RPMI7951 (cell line): ENCODE data around the gene ASB10. TPM values are rescaled to one million over a fixed set of nuclear protein-coding genes. Genes with fewer than 3 reads are reported as not detected.

Source experiments
- DNase-seq: peaks from one replicate; pipeline ENCODE4 v3.0.0-alpha.2; 2012; ENCODE audit warnings: low read depth
- total RNA-seq: library from RNA; depleted of rRNA; stranded (reverse); fragments of >200 nt; shearing (Covaris generic); gene quantifications from 2 replicates; pipeline ENCODE4 v1.2.3, GENCODE V29; 2014

The ASB10 gene
- total RNA-seq, 1 experiment from 2014 or later, result not detected

GRCh38 chr7:151210087-151210854 lies 23.2 kb upstream of the ASB10 start, which contains the start of gene H2BK1:
Gene H2BK1 (minus strand): TSS chr7:151210488. CDS start chr7:151210318, 170 bp downstream.
- DNase-seq, result no peak

DNA sequence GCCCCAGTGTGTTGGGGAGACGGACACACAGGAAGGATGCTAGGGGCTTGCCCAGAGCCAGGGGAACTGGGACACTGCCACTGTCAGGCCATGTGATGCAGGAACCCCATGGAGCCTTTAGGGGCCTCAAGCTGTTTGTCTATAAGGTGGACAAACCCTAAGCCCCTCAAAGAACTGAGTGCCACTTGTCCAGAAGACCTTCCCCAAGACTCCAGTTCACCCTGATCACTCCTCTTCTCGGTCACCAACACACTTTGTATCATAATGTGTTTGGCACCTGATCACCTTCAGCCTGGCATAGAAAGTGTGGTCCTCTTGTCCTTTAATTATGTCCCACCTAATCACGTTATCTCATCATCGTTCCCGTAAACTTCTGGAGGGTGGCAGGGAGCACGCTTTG lies 22.5 kb upstream of the ASB10 start:
- no peak for DNase-seq

DNA sequence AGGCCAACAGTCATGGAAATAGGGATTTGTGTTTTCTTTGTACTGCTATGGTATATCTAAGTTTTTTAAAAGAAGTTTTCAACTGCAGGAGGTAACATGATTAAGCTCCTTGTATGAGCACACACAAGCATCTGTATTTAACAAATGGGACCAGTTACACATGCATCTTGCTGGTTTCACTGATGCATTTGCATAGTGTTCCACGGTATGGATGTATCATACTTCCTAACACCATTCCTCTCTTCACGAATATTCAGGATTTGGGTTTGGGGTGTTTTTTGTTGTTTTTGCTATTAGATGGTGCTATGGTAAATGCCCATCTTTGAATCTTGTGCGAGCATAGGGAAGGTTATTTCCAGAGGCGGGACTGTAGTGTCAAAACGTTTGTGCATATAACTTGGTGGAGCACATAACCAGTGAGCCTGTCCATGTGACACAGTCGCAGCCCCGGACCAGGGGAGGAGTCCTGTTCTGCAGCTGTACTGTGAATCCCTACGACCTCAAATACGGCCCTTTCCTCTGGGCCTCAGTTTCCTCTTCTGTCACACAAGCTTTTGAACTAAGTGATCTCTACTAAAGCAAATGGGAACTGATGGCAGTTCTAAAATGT lies 21.3 kb upstream of the ASB10 start:
- DNase-seq, result no peak

DNA sequence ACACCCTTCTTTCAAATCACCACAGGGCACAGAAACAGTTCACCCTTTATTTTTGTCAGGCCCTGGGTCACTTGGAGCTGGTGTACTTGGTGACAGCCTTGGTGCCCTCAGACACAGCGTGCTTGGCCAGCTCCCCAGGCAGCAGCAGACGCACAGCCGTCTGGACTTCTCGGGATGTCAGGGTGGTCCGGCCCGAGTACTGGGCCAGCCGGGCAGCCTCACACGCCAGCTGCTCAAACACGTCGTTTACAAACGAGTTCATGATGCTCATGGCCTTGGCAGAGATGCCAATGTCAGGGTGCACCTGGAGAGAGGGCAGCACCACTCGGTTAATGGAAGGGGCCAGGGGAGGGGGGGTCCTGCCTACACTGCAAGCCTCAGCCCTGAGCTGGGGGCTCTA lies 20.8 kb upstream of the ASB10 start:
- DNase-seq, result no peak

DNA sequence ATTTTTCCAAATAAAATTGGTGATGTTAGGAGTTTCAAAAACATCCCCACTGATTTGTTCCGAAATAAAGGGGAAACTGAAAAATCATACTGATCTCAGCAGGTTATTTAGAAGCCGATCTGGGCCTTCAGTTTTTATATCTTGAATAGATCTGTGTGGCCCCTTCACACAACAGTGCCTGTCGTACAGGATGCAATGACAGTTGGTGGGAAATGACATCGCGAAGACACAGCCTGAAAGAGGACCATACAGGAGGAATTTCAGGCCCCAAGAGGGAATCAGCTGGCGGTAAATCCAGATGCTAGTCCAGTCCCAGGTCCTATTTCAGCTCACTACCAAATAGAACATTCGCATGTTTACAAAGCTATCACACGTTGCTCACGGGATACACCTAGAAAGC lies 20.3 kb upstream of the ASB10 start:
- DNase-seq, result no peak

- no peak for DNase-seq
These were observed 19.9 kb upstream of the ASB10 start for GRCh38 chr7:151206914-151207313.

DNA sequence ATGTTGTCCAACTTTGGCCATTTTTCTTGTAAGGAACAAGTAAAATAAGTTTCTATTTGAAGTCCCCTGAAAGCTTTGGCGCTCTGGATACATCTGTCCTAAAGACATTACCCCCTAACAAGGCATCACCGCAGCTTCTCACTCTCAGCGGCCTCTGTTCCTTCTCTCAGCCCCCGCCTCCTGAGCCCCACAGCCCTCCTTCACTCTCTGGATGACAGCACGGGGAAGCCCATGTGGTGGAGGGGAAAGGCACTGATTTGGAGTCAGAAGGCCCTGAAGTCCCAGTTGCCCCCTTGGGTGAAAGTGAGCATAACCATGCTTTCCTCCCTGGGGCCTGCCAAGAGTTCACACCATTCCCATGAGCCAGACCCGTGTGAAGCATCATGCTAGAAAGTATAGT lies 18.7 kb upstream of the ASB10 start:
- DNase-seq, result no peak

- no peak for DNase-seq
These were observed 17.5 kb upstream of the ASB10 start for GRCh38 chr7:151204383-151205032.

DNA sequence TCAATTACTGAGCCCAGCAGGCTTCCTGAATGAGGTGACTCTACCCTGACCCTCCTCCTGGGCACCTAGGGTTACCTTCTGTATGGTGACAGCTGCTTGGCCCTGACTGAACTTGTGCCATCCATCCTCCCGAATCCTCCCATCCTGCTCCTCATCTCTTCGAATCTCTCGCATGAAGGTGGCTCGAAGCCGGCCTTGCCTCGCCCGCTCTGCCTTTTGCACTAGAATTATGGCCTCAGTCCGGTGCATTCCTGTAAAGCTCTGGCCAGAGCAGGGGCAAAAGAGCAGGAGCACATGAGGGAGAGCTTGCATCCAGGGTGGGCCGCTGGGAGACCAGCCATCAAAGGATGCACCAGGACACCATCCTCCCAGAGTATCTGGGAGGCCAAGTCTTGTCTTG lies 15.8 kb upstream of the ASB10 start:
- DNase-seq, result no peak

GRCh38 chr7:151201751-151202150 lies 14.7 kb upstream of the ASB10 start:
- DNase-seq, result no peak

GRCh38 chr7:151201344-151201743 lies 14.3 kb upstream of the ASB10 start:
- no peak for DNase-seq

DNA sequence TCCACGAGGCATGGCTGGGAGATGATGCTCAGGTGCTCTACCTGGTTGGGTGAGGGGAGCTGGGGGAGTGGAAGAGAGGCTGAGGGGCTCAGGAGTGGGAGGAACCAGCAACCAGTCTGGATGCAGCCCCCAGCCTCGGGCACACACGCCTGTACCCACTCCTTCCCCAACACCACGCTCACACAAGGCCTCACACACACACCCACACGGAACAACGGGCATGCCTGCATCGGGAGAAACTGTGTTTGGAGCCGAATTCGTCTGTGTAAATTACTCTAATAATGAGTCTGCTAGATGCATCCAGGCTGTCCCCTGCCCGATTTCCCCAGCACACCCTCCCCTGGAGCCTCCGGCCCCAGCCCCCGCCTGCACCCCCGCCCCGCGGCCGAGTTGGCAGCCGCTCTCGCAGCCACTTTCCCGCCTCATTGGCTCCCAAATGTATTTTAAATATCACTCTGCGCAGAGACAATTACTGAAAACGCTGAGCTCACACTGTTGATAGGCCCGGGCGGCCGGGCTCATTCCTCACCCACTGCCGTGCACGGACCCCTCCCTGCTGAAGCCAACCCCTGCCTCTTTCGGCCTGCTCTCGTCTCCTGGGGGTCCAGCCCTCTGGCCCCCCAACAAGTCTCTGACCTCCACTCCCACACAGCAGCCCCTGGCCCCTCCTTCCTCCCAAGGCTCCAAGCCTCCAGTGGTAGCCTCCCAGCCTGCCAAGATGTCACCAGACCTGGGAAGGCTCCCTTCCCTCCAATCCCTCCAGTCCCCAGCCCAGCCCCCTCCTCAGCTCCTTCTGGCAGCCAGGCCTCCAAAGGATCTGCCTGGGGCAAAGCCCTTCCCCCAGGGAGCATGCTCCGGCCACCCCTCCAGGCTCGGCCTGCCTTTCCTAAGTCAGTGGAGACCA lies 12.1 kb upstream of the ASB10 start:
- DNase-seq, result no peak

DNA sequence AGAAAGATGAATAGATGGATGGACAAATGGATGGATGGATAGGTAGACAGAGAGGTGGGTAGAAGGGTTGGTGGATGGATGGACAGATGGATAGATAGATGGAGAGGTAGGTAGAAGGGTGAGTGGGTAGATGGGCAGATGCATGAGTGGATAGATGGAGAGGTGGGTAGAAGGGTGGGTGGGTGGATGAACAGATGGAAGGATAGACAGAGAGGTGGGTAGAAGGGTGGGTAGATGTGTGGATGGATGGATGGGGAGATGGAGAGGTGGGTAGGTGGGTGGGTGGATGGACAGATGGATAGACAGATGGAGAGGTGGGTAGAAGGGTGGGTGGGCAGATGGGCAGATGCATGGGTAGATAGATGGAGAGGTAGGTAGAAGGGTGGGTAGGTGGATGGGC lies 10.9 kb upstream of the ASB10 start:
- DNase-seq, result no peak

DNA sequence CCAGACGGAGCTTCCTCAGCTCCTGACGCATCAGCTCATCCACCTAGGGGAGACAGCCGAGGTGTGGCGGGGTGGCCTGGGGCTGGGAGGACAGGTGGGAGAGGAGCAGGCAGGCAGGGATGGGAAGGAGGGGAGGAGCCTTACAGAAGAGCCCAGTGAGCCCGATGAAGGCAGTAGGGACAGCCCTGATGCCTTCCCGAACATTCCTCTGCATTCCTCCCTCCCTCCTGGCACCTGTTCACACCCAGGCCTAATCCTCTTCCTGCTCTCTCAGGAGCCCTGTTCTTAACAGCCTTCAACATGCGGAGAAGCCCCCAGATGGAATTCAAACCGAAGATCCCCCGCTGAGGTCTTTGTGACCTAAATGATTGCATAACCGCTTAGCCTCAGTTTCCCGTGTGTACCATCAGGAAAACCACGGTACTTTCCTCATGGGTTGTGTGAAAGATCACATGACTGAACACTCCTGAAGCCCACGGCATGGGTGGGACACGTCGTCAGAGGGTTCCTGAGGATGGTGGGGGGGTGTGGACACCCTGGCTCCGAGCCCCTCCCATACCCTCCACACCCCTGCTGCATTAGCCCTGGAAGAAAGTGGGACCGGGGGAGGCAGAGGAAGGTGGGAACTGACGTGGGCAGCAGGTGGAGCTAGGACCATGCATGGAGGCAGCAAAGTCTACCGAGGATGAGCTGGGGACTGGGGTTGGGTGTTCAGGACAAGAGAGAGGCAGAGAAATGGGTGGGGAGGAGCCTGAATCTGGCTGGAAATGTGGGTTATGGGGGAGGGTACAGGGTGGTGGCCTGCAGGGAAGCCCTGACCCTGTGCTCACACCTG lies 8.8 kb upstream of the ASB10 start:
- DNase-seq, result no peak

DNA sequence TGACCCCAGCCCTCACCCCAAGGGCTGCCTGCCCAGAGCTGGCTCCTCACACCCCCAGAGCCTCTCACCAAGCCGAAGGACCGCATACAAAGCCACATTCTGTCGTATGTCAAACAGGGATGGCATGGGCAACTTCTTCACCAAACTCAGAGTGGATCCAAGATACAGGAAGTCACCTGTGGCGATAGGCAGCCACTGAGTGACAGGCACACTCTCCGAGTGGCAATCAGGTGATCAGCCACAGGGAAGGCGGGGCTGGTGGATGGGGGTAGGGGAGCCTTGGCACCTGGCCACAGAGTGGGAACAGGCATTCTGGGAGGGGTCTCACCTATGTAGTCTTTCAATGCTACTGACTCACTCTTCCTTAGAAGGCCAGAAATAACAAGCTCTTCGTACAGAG lies 7.1 kb upstream of the ASB10 start:
- no peak for DNase-seq

DNA sequence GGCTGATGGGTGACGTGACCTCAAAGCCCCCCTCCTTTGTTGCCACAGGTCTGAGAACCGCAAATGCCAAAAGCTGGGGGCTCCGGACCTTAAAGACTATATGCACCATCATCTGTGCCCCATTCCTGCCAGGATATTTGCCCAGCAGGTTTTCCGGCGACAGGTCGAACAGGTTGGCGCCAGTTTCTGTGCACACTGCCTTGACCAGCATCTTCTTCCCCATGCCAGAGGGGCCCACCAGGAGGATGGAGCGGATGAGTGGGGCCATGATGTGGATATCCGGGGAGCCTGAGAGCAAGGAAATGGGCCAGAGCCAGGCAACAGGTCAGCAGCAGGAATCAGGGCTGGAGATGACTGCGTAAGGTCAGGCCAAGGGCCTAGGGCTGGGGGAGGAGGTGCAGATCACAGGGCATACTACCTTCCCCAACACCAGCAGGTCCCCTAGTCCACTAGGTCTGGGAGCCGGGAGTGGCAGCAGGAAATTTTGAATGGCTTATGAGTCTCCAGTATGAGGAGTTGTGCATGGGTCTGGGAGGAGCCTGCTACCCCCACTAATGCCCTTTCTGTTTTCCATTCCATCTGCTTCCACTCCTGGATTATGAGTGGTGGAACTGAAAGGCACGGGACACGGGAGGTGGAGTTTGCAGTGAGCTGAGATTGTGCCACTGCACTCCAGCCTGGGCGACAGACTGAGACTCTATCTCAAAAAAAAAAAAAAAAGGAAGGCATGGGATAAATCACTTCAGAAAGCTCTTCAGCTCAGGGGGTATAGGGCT lies 6.3 kb upstream of the ASB10 start:
- DNase-seq, result no peak

DNA sequence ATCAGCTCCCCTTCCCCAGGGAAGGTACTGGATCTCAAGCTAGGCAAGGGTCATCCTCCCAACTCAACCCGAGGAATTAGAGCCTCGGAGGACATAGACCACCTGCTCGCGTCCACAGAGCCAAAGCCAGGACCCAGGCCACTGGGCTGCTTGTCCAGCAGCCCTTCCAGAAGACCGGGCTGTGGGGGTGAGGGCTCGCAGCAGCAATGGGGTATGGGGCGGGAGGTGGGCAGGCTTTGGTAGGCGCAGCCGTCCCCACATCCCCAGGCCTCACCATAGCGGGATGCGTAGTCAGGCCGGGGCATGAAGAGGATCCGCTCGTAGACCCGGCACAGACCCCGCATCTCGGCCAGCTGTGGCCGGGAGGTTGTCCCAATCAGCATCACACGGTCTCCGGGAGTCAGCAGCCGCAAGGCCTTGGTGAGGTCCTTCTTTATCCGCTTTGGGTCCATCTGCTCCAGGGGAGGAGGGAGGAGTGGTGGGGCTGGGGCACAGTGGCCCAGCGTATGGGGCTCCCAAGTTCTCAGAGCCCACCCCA lies 5.0 kb upstream of the ASB10 start:
- DNase-seq, result no peak

DNA sequence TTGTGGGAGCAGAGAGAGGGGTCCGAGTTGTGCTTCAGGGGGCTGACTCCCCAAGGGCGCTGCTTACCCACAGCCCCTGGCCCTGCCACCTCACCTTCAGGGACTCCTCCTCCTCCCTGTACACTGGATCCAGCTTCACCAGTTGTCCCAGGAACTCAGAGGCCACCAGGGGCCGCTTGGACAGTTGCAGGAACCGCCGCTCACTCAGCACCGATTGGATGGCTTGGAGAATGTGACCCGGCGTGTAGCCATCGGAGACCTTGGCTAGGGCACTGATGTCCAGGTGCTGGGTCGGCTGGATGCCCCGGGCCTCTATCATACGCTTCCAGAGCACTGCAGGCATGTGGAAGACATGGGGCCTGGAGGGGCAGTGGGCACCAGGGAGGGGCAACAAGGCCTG lies 4.5 kb upstream of the ASB10 start:
- no peak for DNase-seq

- no peak for DNase-seq
These were observed 2.0 kb upstream of the ASB10 start for GRCh38 chr7:151189038-151189437.

DNA sequence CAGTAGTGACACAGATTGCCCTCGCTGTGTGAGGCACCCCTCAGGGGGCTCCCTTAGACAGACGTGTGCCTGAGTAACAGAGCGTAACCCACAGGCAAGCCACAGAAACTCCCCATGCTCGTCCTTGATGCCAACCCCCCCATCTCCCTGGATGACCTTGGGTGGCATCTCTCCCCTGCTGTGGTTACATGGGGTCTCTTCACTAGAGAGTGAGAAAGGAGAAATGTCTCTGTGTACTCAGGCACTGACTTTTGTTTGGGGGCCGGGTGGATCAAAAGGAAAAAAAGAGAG lies 1.1 kb upstream of the ASB10 start:
- no peak for DNase-seq
